Measurements from ENCODE around the gene LPIN1. TPM values are rescaled to one million over a fixed set of nuclear protein-coding genes. Genes with fewer than 3 reads are reported as not detected.

LPIN1 gene
- total and polyA plus RNA-seq, 2 experiments from 2014 or later = 34.5 to 35.3 TPM

GRCh38 chr2:11832531-11832930 is 86.1 kb downstream of the LPIN1 start:
- no peak overlapping the region for H3K4me3 ChIP-seq
- TF ChIP-seq EZH2phosphoT487 (IDR thresholded peaks at IDR 0.05; ENCODE audit: low read depth, severe bottlenecking, unreplicated experiment) = no peak
- no peak for TF ChIP-seq CTCF (IDR thresholded peaks at IDR 0.05; ENCODE audit: poor library complexity)
- TF ChIP-seq EZH2 (IDR thresholded peaks at IDR 0.05; ENCODE audit: borderline replicate concordance) = no peak
- H3K9me3 ChIP-seq (ENCODE audit: low read depth) = no peaks in the 10 kb centered on the region
- no peaks in the 10 kb centered on the region for H3K79me2 ChIP-seq
- H3K36me3 ChIP-seq (replicated peaks; ENCODE audit: insufficient read depth, low read depth) = no peaks in the 10 kb centered on the region
- H4K20me1 ChIP-seq (ENCODE audit: insufficient read depth, poor library complexity, severe bottlenecking) = no peaks in the 10 kb centered on the region
- no peak overlapping the region for H3K27ac ChIP-seq
- 92% methylated on average over 5 of the region's 5 CpGs for WGBS (ENCODE audit: low lambda C conversion rate, missing lambda C conversion rate)
- H3K9me2 ChIP-seq (replicated peaks; ENCODE audit: insufficient read depth) = no peaks in the 10 kb centered on the region
- H3K4me1 ChIP-seq (ENCODE audit: insufficient read depth) = peaks cover 19% of the 10 kb centered on the region
- no peak overlapping the region for H2AFZ ChIP-seq
- no peak overlapping the region for H3K4me2 ChIP-seq
- no peaks in the 10 kb centered on the region for H3K27me3 ChIP-seq
- no peak for DNase-seq (ENCODE audit: low spot score)

- DNase-seq (ENCODE audit: low spot score) = no peak
- 88% methylated on average over 6 of the region's 6 CpGs for WGBS (ENCODE audit: low lambda C conversion rate, missing lambda C conversion rate)
- no peak overlapping the region for H2AFZ ChIP-seq
Observed at GRCh38 chr2:11833601-11834000, 87.2 kb downstream of the LPIN1 start.

GRCh38 chr2:11835403-11835802 is 89.0 kb downstream of the LPIN1 start:
- no peaks in the 10 kb centered on the region for H3K9me3 ChIP-seq (ENCODE audit: low read depth)
- peaks cover 8% of the 10 kb centered on the region for H3K4me1 ChIP-seq (ENCODE audit: insufficient read depth)
- no peaks in the 10 kb centered on the region for H3K36me3 ChIP-seq (replicated peaks; ENCODE audit: insufficient read depth, low read depth)
- H3K4me2 ChIP-seq = no peak overlapping the region
- no peak for TF ChIP-seq EZH2 (IDR thresholded peaks at IDR 0.05; ENCODE audit: borderline replicate concordance)
- no peak for TF ChIP-seq CTCF (IDR thresholded peaks at IDR 0.05; ENCODE audit: poor library complexity)
- TF ChIP-seq EZH2phosphoT487 (IDR thresholded peaks at IDR 0.05; ENCODE audit: low read depth, severe bottlenecking, unreplicated experiment) = no peak
- H2AFZ ChIP-seq = no peak overlapping the region
- WGBS (ENCODE audit: low lambda C conversion rate, missing lambda C conversion rate) = 98% methylated on average over 4 of the region's 4 CpGs
- no peaks in the 10 kb centered on the region for H4K20me1 ChIP-seq (ENCODE audit: insufficient read depth, poor library complexity, severe bottlenecking)
- no peaks in the 10 kb centered on the region for H3K27me3 ChIP-seq
- no peaks in the 10 kb centered on the region for H3K79me2 ChIP-seq
- no peaks in the 10 kb centered on the region for H3K9me2 ChIP-seq (replicated peaks; ENCODE audit: insufficient read depth)
- no peak overlapping the region for H3K4me3 ChIP-seq
- no peak for DNase-seq (ENCODE audit: low spot score)
- no peak overlapping the region for H3K27ac ChIP-seq

More at GRCh38 chr2:11833601-11834000, 87.2 kb downstream of the LPIN1 start:
- Histone ChIP-seq H3K4me1 (ENCODE audit: insufficient read depth) (peaks cover 19% of the 10 kb centered on the region), H3K9me2 (replicated peaks; ENCODE audit: insufficient read depth) (no peaks in the 10 kb centered on the region), H3K27me3 (no peaks in the 10 kb centered on the region), H4K20me1 (ENCODE audit: insufficient read depth, poor library complexity, severe bottlenecking) (no peaks in the 10 kb centered on the region), H3K4me2 (no peak overlapping the region), H3K79me2 (no peaks in the 10 kb centered on the region), H3K27ac (no peak overlapping the region), H3K4me3 (no peak overlapping the region), H3K9me3 (ENCODE audit: low read depth) (no peaks in the 10 kb centered on the region), H3K36me3 (replicated peaks; ENCODE audit: insufficient read depth, low read depth) (no peaks in the 10 kb centered on the region)
- TF ChIP-seq CTCF (IDR thresholded peaks at IDR 0.05; ENCODE audit: poor library complexity) (no peak), EZH2 (IDR thresholded peaks at IDR 0.05; ENCODE audit: borderline replicate concordance) (no peak), EZH2phosphoT487 (IDR thresholded peaks at IDR 0.05; ENCODE audit: low read depth, severe bottlenecking, unreplicated experiment) (no peak)
